HepG2 (cell line): ENCODE measurements around the gene NINJ2. TPM values are rescaled to one million over a fixed set of nuclear protein-coding genes. Genes with fewer than 3 reads are reported as not detected.

Experiments used
- BHLHE40 ChIP-seq: IDR thresholded peaks from 2 replicates; pipeline ENCODE4 v1.6.1; 2011; ENCODE audit warnings: low read length, improper control_type of control experiment
- BORCS8-MEF2B ChIP-seq: sonication (generic); formaldehyde crosslinking; IDR thresholded peaks from 2 replicates; pipeline ENCODE4 v1.8.0; 2022; ENCODE audit warnings: mild to moderate bottlenecking, missing genetic modification reagents
- FIP1L1 ChIP-seq: fragments of 200-400 bp; formaldehyde crosslinking; IDR thresholded peaks from 2 replicates; pipeline ENCODE4 v1.6.1; 2018; ENCODE audit warnings: low read depth, mild to moderate bottlenecking, low read length, moderate library complexity, borderline replicate concordance; ENCODE audit not compliant: insufficient read depth
- FOXJ3 ChIP-seq: sonication (generic); formaldehyde crosslinking; IDR thresholded peaks from 2 replicates; pipeline ENCODE4 v1.4.0; 2020; ENCODE audit warnings: missing genetic modification reagents, mild to moderate bottlenecking, borderline replicate concordance
- HDAC1 ChIP-seq: sonication (generic); formaldehyde crosslinking; IDR thresholded peaks from 2 replicates; pipeline ENCODE4 v1.5.1; 2020; ENCODE audit warnings: mild to moderate bottlenecking, missing genetic modification reagents
- KDM5A ChIP-seq: fragments of 200-600 bp; sonication (generic); IDR thresholded peaks from 2 replicates; pipeline ENCODE4 v1.7.0; 2018; ENCODE audit warnings: antibody characterized with exemption, mild to moderate bottlenecking, low read length, borderline replicate concordance
- KLF9 ChIP-seq: IDR thresholded peaks from 2 replicates; pipeline ENCODE4 v1.6.1; 2016; ENCODE audit warnings: low read depth
- MXD1 ChIP-seq: sonication (generic); formaldehyde crosslinking; IDR thresholded peaks from 2 replicates; pipeline ENCODE4 v1.4.0; 2020; ENCODE audit warnings: mild to moderate bottlenecking, missing genetic modification reagents
- MXD3 ChIP-seq: IDR thresholded peaks from 2 replicates; pipeline ENCODE4 v1.6.1; 2016; ENCODE audit warnings: mild to moderate bottlenecking, missing biosample characterization, missing genetic modification reagents
- PLRG1 ChIP-seq: fragments of 450-650 bp; conservative IDR thresholded peaks from 2 replicates; pipeline ENCODE4 v1.6.1; 2016
- POLR2AphosphoS5 ChIP-seq: IDR thresholded peaks from 2 replicates; pipeline ENCODE4 v1.6.1; 2012; ENCODE audit warnings: low read depth, low read length
- RBM22 ChIP-seq: fragments of 200-400 bp; formaldehyde crosslinking; optimal IDR thresholded peaks from 2 replicates; pipeline ENCODE3; 2017; ENCODE audit warnings: mild to moderate bottlenecking, low read length, moderate library complexity
- RFXAP ChIP-seq: sonication (generic); formaldehyde crosslinking; IDR thresholded peaks from 2 replicates; pipeline ENCODE4 v1.4.0; 2020; ENCODE audit warnings: missing genetic modification reagents, borderline replicate concordance
- SKI ChIP-seq: fragments of 450-650 bp; IDR thresholded peaks from one replicate; pipeline ENCODE4 v1.6.1; 2018; ENCODE audit warnings: mild to moderate bottlenecking; ENCODE audit not compliant: partially characterized antibody
- SMARCE1 ChIP-seq: fragments of 450-650 bp; IDR thresholded peaks from 2 replicates; pipeline ENCODE4 v1.6.1; 2017; ENCODE audit warnings: borderline replicate concordance
- STAG1 ChIP-seq: sonication (generic); formaldehyde crosslinking; IDR thresholded peaks from 2 replicates; pipeline ENCODE4 v1.4.0; 2020; ENCODE audit warnings: missing genetic modification reagents
- THAP11 ChIP-seq: IDR thresholded peaks from 2 replicates; pipeline ENCODE4 v1.6.1; 2016; ENCODE audit warnings: missing biosample characterization, missing genetic modification reagents
- THRA ChIP-seq: sonication (generic); formaldehyde crosslinking; IDR thresholded peaks from 2 replicates; pipeline ENCODE4 v1.4.0; 2020; ENCODE audit warnings: missing genetic modification reagents, borderline replicate concordance
- ZFP41 ChIP-seq: sonication (generic); formaldehyde crosslinking; IDR thresholded peaks from 2 replicates; pipeline ENCODE4 v1.4.0; 2020; ENCODE audit warnings: mild to moderate bottlenecking, missing genetic modification reagents, borderline replicate concordance
- ZIK1 ChIP-seq: sonication (generic); formaldehyde crosslinking; IDR thresholded peaks from 2 replicates; pipeline ENCODE4 v1.5.0; 2020; ENCODE audit warnings: mild to moderate bottlenecking, low read depth, missing genetic modification reagents, borderline replicate concordance
- ZNF337 ChIP-seq: sonication (generic); formaldehyde crosslinking; IDR thresholded peaks from 2 replicates; pipeline ENCODE4 v1.5.1; 2020; ENCODE audit warnings: missing genetic modification reagents, low read depth, mild to moderate bottlenecking, borderline replicate concordance
- ZNF451 ChIP-seq: sonication (generic); formaldehyde crosslinking; IDR thresholded peaks from 2 replicates; pipeline ENCODE4 v1.5.0; 2020; ENCODE audit warnings: mild to moderate bottlenecking, missing genetic modification reagents
- ZNF691 ChIP-seq: sonication (generic); formaldehyde crosslinking; IDR thresholded peaks from 2 replicates; pipeline ENCODE4 v1.4.0; 2020; ENCODE audit warnings: missing genetic modification reagents, low read depth, mild to moderate bottlenecking, borderline replicate concordance
- ZNF704 ChIP-seq: sonication (generic); formaldehyde crosslinking; IDR thresholded peaks from 2 replicates; pipeline ENCODE4 v1.8.1; 2023; ENCODE audit warnings: mild to moderate bottlenecking, inconsistent platforms, moderate library complexity, missing genetic modification reagents, borderline replicate concordance
- ZNF777 ChIP-seq: sonication (generic); formaldehyde crosslinking; IDR thresholded peaks from 2 replicates; pipeline ENCODE4 v1.4.0; 2020; ENCODE audit warnings: missing genetic modification reagents
- ZZZ3 ChIP-seq: sonication (generic); formaldehyde crosslinking; IDR thresholded peaks from 2 replicates; pipeline ENCODE4 v1.4.0; 2020; ENCODE audit warnings: missing genetic modification reagents, mild to moderate bottlenecking, borderline replicate concordance
- polyA plus RNA-seq, 8 experiments: library from polyadenylated mRNA; depleted of rRNA in 3 of 8; stranded (reverse) in 7 of 8; unstranded in 1 of 8; fragments of >200 nt; fragmentation: Illumina TruSeq in 4 of 8; extraction: Trizol in 4 of 8; gene quantifications; 2 replicates each; pipeline versions ENCODE4 v1.2.1 to v1.2.3, GENCODE V29; 2011 to 2016; ENCODE audit warnings: low read depth in 4 of 8, missing spikeins in 1 of 8, mixed read lengths in 1 of 8; ENCODE audit not compliant: insufficient read depth in 1 of 8
- total RNA-seq, 5 experiments: library from RNA; depleted of rRNA; stranded (reverse); fragments of >200 nt; fragmentation: Illumina TruSeq; extraction: Trizol; gene quantifications; 2 replicates each; pipeline ENCODE4 v1.2.3, GENCODE V29; 2016; ENCODE audit warnings: low read depth in 1 of 5

Gene NINJ2
- total and polyA plus RNA-seq, 2 of the 13 experiments (the other 11 are each of a cell fraction or from before 2014, with no cell fraction given): 0.62 to 3.8 TPM

GRCh38 chr12:569803-570434 is 93.3 kb downstream of the NINJ2 start (continued):
- TF ChIP-seq BHLHE40: no peak
- peak; percentile 82 for TF ChIP-seq ZNF777
- TF ChIP-seq BORCS8-MEF2B (CRISPR knock-in tag): peak; percentile 75; the same call in 1 of the 2 replicates
- TF ChIP-seq ZNF704: no peak
- TF ChIP-seq ZIK1 (CRISPR knock-in tag): no peak
- TF ChIP-seq KLF9 (CRISPR knock-in tag): peak; percentile 96
- no peak for TF ChIP-seq SMARCE1
- peak; percentile 10; the same call in 1 of the 2 replicates for TF ChIP-seq ZZZ3
- TF ChIP-seq POLR2AphosphoS5: no peak
- TF ChIP-seq SKI: peak; percentile 21
- TF ChIP-seq PLRG1: no peak
- TF ChIP-seq THRA (CRISPR knock-in tag): no peak
- 0 out of 2 replicates have a peak, but pooled peaks have one; percentile 19 for TF ChIP-seq ZNF337
- peak; percentile 99 for TF ChIP-seq STAG1
- TF ChIP-seq RBM22: no peak
- TF ChIP-seq MXD3: no peak; the same call in 1 of the 2 replicates
- TF ChIP-seq RFXAP (CRISPR knock-in tag): peak; percentile 49; the same call in 1 of the 2 replicates
- TF ChIP-seq KDM5A: 0 out of 2 replicates have a peak, but pooled peaks have one; percentile 42
- no peak; the same call in 1 of the 2 replicates for TF ChIP-seq ZNF451 (CRISPR knock-in tag)
- TF ChIP-seq THAP11 (CRISPR knock-in tag): peak; percentile 75
- TF ChIP-seq HDAC1: peak; percentile 75; the same call in 1 of the 2 replicates
- no peak; the same call in 1 of the 2 replicates for TF ChIP-seq MXD1
- 0 out of 2 replicates have a peak, but pooled peaks have one; percentile 8 for TF ChIP-seq FOXJ3
- TF ChIP-seq ZNF691 (CRISPR knock-in tag): no peak
- no peak for TF ChIP-seq FIP1L1
- TF ChIP-seq ZFP41: 0 out of 2 replicates have a peak, but pooled peaks have one; percentile 47
